GM12801 (cell line): ENCODE results near the gene GLRA2.

ENCODE experiments used
- TF ChIP-seq, protein P1 (sequence below): IDR thresholded peaks from one replicate; pipeline ENCODE4 v1.5.1; 2011; ENCODE audit warnings: control low read depth; ENCODE audit not compliant: insufficient read length; ENCODE audit errors: extremely low read depth

The GLRA2 gene

DNA sequence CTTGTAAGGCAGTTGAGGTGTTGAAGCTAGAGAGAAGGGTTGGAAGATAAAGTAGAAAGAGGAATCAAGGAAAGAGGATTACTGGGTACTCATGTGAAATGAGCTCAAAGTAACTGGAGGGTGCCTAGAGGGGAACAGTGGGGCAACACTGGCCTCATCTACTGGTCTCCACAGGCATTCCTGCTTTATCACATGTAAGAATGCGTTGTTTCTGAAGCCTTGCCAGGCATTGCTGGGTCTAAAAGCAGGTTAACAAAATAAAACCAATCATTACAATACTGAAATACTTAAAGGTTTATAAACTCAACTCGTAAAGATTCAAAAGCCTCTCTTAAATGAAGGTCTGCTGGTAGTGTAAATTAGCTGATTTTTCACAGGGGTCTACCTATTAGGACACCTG, 247.6 kb downstream of the GLRA2 start:
- TF ChIP-seq, protein P1, sequence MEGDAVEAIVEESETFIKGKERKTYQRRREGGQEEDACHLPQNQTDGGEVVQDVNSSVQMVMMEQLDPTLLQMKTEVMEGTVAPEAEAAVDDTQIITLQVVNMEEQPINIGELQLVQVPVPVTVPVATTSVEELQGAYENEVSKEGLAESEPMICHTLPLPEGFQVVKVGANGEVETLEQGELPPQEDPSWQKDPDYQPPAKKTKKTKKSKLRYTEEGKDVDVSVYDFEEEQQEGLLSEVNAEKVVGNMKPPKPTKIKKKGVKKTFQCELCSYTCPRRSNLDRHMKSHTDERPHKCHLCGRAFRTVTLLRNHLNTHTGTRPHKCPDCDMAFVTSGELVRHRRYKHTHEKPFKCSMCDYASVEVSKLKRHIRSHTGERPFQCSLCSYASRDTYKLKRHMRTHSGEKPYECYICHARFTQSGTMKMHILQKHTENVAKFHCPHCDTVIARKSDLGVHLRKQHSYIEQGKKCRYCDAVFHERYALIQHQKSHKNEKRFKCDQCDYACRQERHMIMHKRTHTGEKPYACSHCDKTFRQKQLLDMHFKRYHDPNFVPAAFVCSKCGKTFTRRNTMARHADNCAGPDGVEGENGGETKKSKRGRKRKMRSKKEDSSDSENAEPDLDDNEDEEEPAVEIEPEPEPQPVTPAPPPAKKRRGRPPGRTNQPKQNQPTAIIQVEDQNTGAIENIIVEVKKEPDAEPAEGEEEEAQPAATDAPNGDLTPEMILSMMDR = no peak

DNA sequence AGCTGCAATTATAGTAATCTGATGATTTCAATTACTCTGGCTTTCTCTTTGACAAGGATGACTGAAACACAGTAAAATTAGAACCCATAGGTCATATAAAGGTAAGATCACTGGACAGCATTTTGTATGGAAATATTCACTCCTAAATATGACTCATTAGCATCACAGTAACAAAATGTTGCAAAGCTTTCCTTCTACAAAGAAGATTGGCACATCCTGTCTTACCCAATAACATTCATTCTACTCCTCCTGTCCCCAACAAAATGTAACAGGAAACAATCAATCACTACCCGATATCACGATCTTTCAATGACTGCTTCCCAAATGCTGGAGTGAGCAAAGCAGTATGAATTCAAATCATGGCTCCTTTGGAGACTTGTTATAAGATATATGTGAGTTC, 248.2 kb downstream of the GLRA2 start:
- TF ChIP-seq, protein P1 = no peak

DNA sequence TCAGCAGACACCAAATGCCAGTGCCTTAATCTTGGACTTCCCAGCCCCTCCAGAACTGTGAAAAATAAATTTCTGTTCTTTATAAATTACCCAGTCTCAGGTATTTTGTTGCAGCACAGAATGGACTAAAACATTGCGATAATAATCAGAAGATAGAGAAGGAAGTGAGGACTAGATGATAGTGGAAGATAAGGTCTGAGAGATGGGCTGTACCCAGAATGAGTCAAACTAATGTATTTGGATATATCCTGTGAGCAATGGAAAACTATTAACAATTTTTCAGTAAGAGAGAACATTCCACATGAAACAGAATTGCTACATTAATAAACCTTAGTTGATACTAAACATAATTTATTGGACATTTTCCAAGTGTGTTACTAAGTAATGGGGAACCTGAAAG, 250.2 kb downstream of the GLRA2 start:
- TF ChIP-seq, protein P1 = no peak
